ENCODE results near the gene NOL12.

Gene NOL12

DNA sequence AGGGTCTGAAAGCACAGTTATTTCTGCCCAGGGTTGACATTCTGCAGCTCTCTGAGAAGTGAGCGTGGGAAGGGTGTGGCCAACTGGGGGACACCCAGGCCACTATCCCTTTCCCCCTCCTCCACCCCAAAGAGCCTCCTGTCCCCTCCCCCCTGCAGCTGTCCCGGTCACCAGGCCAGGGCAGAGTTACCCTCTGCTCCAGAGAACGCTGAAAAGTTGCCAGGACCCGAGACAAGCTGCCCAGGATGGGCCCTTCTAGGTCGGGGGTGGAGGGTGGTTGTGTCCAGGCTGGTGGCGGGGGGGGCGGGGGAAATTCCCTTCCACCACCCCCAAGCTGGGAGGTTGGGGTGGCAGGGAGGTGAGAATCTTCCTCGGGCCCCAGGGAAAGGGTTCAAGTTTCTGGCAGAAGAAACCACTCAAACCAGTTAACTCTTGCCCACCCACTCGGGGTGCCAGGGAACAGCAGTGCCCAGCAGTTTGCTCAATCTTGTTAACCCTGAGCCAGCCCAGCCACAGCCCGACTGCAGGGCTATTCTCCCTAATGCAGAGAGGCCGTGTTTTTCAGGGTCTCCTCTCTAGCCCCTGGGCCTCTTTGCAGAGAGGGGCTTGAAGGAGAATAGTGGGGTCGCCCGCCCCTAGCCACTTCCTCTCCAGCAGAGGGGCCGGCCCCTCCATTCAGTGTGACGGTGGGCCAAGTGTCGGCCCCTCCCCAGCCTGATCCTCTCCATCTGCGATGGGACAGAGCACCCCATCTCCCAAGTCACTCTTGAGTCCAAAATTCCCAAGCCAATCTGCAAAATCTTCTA lies 10.0 kb upstream of the NOL12 start:
- Histone ChIP-seq H3K36me3 (ENCODE audit: insufficient read depth, low read length) (peaks cover 8% of the 10 kb centered on the region), H3K4me3 (ENCODE audit: low read depth in 1 of 2, low read length in 2 of 2) (peak overlapping the region; percentile 94 to 98), H3K9ac (ENCODE audit: low read length) (peak overlapping the region; percentile 97), H3K4me1 (ENCODE audit: insufficient read depth, low read length) (peaks cover 33% of the 10 kb centered on the region), H3K27me3 (ENCODE audit: control insufficient read depth in 1 of 2, insufficient read depth in 2 of 2, low read length in 2 of 2) (no peaks in the 10 kb centered on the region), H3K27ac (ENCODE audit: low read depth, low read length) (peak overlapping the region; percentile 99), H3K9me3 (ENCODE audit: low read length) (no peaks in the 10 kb centered on the region)

DNA sequence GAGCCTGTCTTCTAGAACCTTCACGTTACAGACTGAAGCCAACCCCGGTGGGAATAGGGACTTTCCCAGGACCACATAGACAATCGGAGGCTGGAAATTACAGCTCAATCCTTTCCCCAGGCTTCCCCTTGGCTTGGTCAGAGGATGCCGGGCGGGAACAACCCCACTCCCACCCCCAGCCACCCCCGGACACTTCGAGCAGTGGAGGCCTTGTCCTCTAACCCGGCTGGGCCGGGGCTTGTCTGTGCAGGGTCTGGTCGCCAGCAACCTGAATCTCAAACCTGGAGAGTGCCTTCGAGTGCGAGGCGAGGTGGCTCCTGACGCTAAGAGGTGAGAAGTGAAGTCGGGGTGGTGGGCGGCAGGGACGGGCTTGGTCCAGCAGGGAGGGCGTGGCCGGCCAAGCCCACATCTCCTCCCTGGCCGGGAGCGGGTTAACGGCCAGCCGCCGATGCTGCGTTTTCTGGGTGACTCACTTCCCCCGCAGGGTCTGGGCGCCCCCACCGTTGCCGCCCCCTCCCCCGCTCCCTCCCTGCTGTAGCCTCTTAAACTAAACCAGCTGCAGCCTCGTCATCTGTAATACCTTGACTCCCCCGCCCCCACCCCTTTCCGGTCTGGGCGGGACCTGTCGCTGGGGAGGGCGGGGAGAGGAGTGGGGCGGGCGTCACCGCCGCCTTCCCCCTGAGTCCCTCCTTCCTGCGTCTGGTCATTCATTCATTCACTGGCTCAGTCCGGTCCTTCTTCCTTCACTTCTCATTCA lies 9.2 kb upstream of the NOL12 start:
- Histone ChIP-seq H3K9ac (ENCODE audit: low read length) (peak overlapping the region; percentile 97), H3K36me3 (ENCODE audit: insufficient read depth, low read length) (peaks cover 8% of the 10 kb centered on the region), H3K27ac (ENCODE audit: low read depth, low read length) (peak overlapping the region; percentile 99), H3K9me3 (ENCODE audit: low read length) (no peaks in the 10 kb centered on the region), H3K4me1 (ENCODE audit: insufficient read depth, low read length) (peaks cover 39% of the 10 kb centered on the region), H3K27me3 (ENCODE audit: control insufficient read depth in 1 of 2, insufficient read depth in 2 of 2, low read length in 2 of 2) (no peaks in the 10 kb centered on the region), H3K4me3 (ENCODE audit: low read depth in 1 of 2, low read length in 2 of 2) (peak overlapping the region; percentile 94 to 98)

GRCh38 chr22:37677493-37677974 lies 8.6 kb upstream of the NOL12 start:
- Histone ChIP-seq H3K4me1 (ENCODE audit: insufficient read depth, low read length) (peaks cover 39% of the 10 kb centered on the region), H3K9ac (ENCODE audit: low read length) (no peak overlapping the region)

DNA sequence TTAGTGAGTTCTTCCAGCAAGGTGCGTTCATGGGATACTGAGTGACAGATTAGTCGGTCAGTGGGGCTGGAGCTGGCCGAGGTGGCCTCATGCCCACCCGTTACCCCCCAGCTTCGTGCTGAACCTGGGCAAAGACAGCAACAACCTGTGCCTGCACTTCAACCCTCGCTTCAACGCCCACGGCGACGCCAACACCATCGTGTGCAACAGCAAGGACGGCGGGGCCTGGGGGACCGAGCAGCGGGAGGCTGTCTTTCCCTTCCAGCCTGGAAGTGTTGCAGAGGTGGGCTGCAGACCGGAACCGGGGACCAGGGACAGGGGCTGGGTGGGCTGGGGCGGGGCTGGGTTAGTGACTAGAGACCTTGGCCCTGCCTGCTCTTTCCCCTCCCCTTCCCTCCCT lies 7.8 kb upstream of the NOL12 start:
- Histone ChIP-seq H3K4me1 (ENCODE audit: insufficient read depth, low read length) (peaks cover 34% of the 10 kb centered on the region), H3K27me3 (ENCODE audit: control insufficient read depth in 1 of 2, insufficient read depth in 2 of 2, low read length in 2 of 2) (no peaks in the 10 kb centered on the region), H3K9ac (ENCODE audit: low read length) (no peak overlapping the region), H3K9me3 (ENCODE audit: low read length) (no peaks in the 10 kb centered on the region), H3K27ac (ENCODE audit: low read depth, low read length) (peak overlapping the region; percentile 12), H3K4me3 (ENCODE audit: low read depth in 1 of 2, low read length in 2 of 2) (no peak overlapping the region), H3K36me3 (ENCODE audit: insufficient read depth, low read length) (peaks cover 8% of the 10 kb centered on the region)

More at GRCh38 chr22:37677493-37677974, 8.6 kb upstream of the NOL12 start:
- H3K9me3 ChIP-seq (ENCODE audit: low read length) = no peaks in the 10 kb centered on the region
- no peaks in the 10 kb centered on the region for H3K27me3 ChIP-seq (ENCODE audit: control insufficient read depth in 1 of 2, insufficient read depth in 2 of 2, low read length in 2 of 2)
- H3K27ac ChIP-seq (ENCODE audit: low read depth, low read length) = peak overlapping the region; percentile 99
- peaks cover 8% of the 10 kb centered on the region for H3K36me3 ChIP-seq (ENCODE audit: insufficient read depth, low read length)
- H3K4me3 ChIP-seq (ENCODE audit: low read depth in 1 of 2, low read length in 2 of 2) = peak overlapping the region; percentile 94 to 98

GRCh38 chr22:37679670-37680069 lies 6.5 kb upstream of the NOL12 start:
- Histone ChIP-seq H3K4me1 (ENCODE audit: insufficient read depth, low read length) (peaks cover 26% of the 10 kb centered on the region), H3K27me3 (ENCODE audit: control insufficient read depth in 1 of 2, insufficient read depth in 2 of 2, low read length in 2 of 2) (no peaks in the 10 kb centered on the region), H3K27ac (ENCODE audit: low read depth, low read length) (no peak overlapping the region), H3K9me3 (ENCODE audit: low read length) (no peaks in the 10 kb centered on the region), H3K9ac (ENCODE audit: low read length) (no peak overlapping the region), H3K4me3 (ENCODE audit: low read depth in 1 of 2, low read length in 2 of 2) (no peak overlapping the region), H3K36me3 (ENCODE audit: insufficient read depth, low read length) (peaks cover 8% of the 10 kb centered on the region)

DNA sequence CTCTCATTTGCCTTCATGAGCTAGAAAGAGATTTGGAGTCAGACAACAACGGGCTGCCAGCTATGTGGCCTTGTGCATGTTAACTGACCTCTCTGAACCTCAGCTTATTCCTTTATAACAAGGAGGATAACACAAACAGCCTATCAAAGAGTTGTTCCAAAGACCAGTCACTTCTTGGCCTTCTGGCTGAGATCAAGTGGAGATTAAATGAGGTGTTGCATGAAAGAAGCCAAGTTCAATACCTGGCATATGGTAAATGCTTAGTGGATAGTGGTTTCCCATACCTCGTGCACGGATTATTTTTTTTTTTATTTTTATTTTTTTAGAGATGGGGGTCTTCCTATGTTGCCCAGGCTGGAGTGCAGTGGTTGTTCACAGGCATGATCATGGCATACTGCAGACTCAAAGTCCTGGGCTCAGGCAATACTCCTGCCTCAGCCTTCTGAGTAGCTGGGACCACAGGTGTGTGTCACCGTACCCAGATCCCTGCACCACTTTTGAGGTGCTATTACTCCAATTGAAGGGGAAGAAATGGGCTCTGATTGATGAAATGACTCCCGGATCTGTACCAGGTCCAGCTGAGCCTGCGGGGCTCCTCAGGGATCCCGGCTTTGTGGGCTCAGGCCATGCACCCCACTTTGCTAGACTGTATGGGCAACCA lies 5.8 kb upstream of the NOL12 start:
- no peak overlapping the region for H3K9ac ChIP-seq (ENCODE audit: low read length)
- H3K27me3 ChIP-seq (ENCODE audit: control insufficient read depth in 1 of 2, insufficient read depth in 2 of 2, low read length in 2 of 2) = no peaks in the 10 kb centered on the region
- peaks cover 8% of the 10 kb centered on the region for H3K36me3 ChIP-seq (ENCODE audit: insufficient read depth, low read length)
- peaks cover 21% of the 10 kb centered on the region for H3K4me1 ChIP-seq (ENCODE audit: insufficient read depth, low read length)
- no peaks in the 10 kb centered on the region for H3K9me3 ChIP-seq (ENCODE audit: low read length)
- no peak overlapping the region for H3K27ac ChIP-seq (ENCODE audit: low read depth, low read length)
- H3K4me3 ChIP-seq (ENCODE audit: low read depth in 1 of 2, low read length in 2 of 2) = no peak overlapping the region

- Histone ChIP-seq H3K36me3 (ENCODE audit: insufficient read depth, low read length) (peaks cover 8% of the 10 kb centered on the region), H3K9ac (ENCODE audit: low read length) (no peak overlapping the region), H3K27me3 (ENCODE audit: control insufficient read depth in 1 of 2, insufficient read depth in 2 of 2, low read length in 2 of 2) (no peaks in the 10 kb centered on the region), H3K4me1 (ENCODE audit: insufficient read depth, low read length) (peaks cover 21% of the 10 kb centered on the region), H3K4me3 (ENCODE audit: low read depth in 1 of 2, low read length in 2 of 2) (no peak overlapping the region), H3K9me3 (ENCODE audit: low read length) (no peaks in the 10 kb centered on the region), H3K27ac (ENCODE audit: low read depth, low read length) (peak overlapping the region; percentile 5)
Measured at GRCh38 chr22:37681001-37681424, 5.1 kb upstream of the NOL12 start.

GRCh38 chr22:37681556-37682049 lies 4.5 kb upstream of the NOL12 start:
- Histone ChIP-seq H3K4me3 (ENCODE audit: low read depth in 1 of 2, low read length in 2 of 2) (no peak overlapping the region), H3K27me3 (ENCODE audit: control insufficient read depth in 1 of 2, insufficient read depth in 2 of 2, low read length in 2 of 2) (no peaks in the 10 kb centered on the region), H3K4me1 (ENCODE audit: insufficient read depth, low read length) (peaks cover 21% of the 10 kb centered on the region), H3K36me3 (ENCODE audit: insufficient read depth, low read length) (peaks cover 8% of the 10 kb centered on the region), H3K9ac (ENCODE audit: low read length) (no peak overlapping the region), H3K9me3 (ENCODE audit: low read length) (no peaks in the 10 kb centered on the region), H3K27ac (ENCODE audit: low read depth, low read length) (no peak overlapping the region)

GRCh38 chr22:37684803-37685615 lies 1.1 kb upstream of the NOL12 start:
- H3K4me3 ChIP-seq (ENCODE audit: low read depth in 1 of 2, low read length in 2 of 2) = no peak overlapping the region
- no peak overlapping the region for H3K9ac ChIP-seq (ENCODE audit: low read length)
- H3K4me1 ChIP-seq (ENCODE audit: insufficient read depth, low read length) = peaks cover 13% of the 10 kb centered on the region
- H3K27me3 ChIP-seq (ENCODE audit: control insufficient read depth in 1 of 2, insufficient read depth in 2 of 2, low read length in 2 of 2) = no peaks in the 10 kb centered on the region
- H3K27ac ChIP-seq (ENCODE audit: low read depth, low read length) = no peak overlapping the region
- peaks cover 13% of the 10 kb centered on the region for H3K36me3 ChIP-seq (ENCODE audit: insufficient read depth, low read length)
- H3K9me3 ChIP-seq (ENCODE audit: low read length) = no peaks in the 10 kb centered on the region

DNA sequence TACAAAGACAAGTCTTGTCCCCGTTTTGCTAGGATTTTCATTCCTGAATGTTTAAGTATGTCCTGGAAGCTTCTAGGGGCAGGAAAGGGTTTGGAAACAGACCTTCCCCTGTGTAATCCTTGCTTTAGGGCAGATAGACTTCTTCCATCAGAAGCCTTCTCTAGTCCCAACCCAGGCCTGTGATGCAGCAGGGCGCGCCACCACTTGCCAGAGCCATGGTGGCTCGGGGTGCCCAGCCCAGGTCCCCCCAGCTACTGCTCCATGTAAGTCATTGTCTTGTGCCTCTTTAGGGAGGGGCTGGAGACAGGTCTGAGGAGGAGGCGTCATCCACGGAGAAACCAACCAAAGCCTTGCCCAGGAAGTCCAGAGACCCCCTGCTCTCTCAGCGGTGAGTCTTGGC lies 4.3 kb downstream of the NOL12 start:
- no peak overlapping the region for H3K4me3 ChIP-seq (ENCODE audit: low read depth in 1 of 2, low read length in 2 of 2)
- peaks cover 6% of the 10 kb centered on the region for H3K4me1 ChIP-seq (ENCODE audit: insufficient read depth, low read length)
- no peak overlapping the region for H3K27ac ChIP-seq (ENCODE audit: low read depth, low read length)
- H3K9ac ChIP-seq (ENCODE audit: low read length) = no peak overlapping the region
- no peaks in the 10 kb centered on the region for H3K27me3 ChIP-seq (ENCODE audit: control insufficient read depth in 1 of 2, insufficient read depth in 2 of 2, low read length in 2 of 2)
- no peaks in the 10 kb centered on the region for H3K9me3 ChIP-seq (ENCODE audit: low read length)
- H3K36me3 ChIP-seq (ENCODE audit: insufficient read depth, low read length) = peaks cover 44% of the 10 kb centered on the region

Data from muscle layer of colon (tissue), 2 donors.